Measurements from ENCODE around the gene MAPK8IP2. TPM values are rescaled to one million over a fixed set of nuclear protein-coding genes. Genes with fewer than 3 reads are reported as not detected.

The MAPK8IP2 gene
- total RNA-seq, 1 donor = 0.43 TPM

DNA sequence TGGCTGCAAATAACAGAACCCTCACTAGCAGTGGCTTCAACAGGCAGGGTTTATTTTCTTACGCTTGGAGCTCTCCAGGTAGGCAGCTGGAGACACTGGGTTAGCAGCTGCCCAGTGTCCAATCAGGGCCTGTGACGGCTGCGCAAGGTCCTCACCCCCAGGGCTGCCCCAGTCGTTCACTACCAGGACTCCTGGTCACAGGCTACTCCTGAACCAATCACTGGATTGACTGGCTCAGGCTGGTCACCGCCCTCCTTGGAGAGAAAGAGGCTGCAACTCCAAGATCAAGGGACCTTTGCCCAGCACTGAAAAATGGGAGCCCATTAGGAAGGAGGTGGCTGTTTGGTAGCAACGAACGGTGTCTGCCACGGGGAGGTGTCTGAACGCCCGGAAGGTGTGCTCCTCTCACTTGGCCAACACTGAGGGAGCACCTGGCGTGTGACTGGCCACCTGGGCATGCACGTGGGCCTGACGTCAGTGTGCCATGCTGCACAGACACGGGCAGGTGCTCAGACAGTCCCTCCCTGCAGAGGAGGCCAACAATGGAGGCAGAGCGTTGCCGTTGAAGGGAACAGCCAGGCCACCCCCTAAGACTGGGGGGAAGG is 22.2 kb downstream of the MAPK8IP2 start:
- no peak overlapping the region for H3K4me3 ChIP-seq (ENCODE audit: low read depth, low read length)
- TF ChIP-seq, protein P1, sequence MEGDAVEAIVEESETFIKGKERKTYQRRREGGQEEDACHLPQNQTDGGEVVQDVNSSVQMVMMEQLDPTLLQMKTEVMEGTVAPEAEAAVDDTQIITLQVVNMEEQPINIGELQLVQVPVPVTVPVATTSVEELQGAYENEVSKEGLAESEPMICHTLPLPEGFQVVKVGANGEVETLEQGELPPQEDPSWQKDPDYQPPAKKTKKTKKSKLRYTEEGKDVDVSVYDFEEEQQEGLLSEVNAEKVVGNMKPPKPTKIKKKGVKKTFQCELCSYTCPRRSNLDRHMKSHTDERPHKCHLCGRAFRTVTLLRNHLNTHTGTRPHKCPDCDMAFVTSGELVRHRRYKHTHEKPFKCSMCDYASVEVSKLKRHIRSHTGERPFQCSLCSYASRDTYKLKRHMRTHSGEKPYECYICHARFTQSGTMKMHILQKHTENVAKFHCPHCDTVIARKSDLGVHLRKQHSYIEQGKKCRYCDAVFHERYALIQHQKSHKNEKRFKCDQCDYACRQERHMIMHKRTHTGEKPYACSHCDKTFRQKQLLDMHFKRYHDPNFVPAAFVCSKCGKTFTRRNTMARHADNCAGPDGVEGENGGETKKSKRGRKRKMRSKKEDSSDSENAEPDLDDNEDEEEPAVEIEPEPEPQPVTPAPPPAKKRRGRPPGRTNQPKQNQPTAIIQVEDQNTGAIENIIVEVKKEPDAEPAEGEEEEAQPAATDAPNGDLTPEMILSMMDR (IDR thresholded peaks at IDR 0.05; ENCODE audit: insufficient read depth, low read depth, low read length) = no peak
- DNase-seq (ENCODE audit: low read depth) = no peak

DNA sequence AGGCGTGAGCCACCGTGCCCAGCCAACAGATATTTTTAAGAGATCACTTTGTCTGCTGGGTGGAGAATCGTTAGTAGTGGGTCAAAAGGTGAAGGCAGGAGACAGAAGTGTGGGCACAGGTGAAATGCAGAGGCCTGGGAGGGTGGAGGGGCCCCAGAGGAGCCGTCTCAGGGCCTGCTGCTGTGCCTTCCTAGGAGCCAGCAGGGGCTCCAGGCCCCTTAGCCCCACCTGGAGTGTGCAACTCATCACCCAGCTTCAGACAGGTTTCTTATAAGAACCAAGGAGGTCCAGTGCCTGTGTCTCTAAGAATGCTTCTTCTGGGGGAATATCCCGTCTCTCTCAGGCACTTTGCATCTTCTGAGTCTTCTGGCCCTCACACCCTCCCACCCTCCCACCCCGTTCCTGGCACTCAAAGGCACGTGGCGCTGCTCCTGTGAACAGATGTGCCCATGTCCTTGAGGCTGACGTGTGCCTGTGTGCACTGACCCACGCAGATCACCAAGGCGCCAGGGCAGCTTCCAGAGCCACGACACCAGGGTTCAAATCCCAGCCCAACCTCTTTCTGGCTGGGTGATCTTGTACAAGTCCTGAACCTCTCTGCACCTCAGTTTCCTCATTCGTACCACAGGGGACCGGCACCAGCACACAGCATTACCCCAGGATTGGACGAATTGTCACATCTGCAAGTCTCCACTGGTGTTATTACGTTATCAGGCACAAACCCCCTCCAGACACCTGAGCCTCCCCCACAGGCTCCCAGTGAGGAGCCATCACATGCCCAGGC is 23.9 kb downstream of the MAPK8IP2 start:
- no peak overlapping the region for H3K4me3 ChIP-seq (ENCODE audit: low read depth, low read length)
- no peak for DNase-seq (ENCODE audit: low read depth)
- TF ChIP-seq, protein P1 (IDR thresholded peaks at IDR 0.05; ENCODE audit: insufficient read depth, low read depth, low read length) = no peak

DNA sequence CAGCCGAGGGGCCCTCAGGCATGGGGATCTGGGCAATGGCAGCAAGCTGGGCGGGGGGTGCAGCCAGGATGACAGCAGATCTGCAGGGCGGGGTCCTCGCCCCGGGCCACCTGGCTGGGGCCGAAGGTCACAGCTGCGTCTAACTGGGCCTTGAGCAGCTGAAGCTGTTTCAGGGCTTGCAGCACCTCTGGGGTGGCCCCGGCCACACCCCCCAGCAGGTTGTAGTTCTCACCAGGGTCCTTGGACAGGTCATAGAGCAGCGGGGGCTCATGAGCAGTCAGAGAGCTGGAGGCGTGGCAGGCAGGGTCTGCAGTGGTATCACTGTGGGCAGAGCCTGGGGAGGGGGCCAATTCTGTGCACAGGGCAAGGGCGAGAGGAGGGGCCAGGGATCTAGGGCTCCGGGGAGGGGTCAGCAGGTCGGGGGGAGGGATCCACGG is 24.6 kb downstream of the MAPK8IP2 start:
- DNase-seq (ENCODE audit: low read depth) = no peak
- TF ChIP-seq, protein P1 (IDR thresholded peaks at IDR 0.05; ENCODE audit: insufficient read depth, low read depth, low read length) = no peak
- no peak overlapping the region for H3K4me3 ChIP-seq (ENCODE audit: low read depth, low read length)

DNA sequence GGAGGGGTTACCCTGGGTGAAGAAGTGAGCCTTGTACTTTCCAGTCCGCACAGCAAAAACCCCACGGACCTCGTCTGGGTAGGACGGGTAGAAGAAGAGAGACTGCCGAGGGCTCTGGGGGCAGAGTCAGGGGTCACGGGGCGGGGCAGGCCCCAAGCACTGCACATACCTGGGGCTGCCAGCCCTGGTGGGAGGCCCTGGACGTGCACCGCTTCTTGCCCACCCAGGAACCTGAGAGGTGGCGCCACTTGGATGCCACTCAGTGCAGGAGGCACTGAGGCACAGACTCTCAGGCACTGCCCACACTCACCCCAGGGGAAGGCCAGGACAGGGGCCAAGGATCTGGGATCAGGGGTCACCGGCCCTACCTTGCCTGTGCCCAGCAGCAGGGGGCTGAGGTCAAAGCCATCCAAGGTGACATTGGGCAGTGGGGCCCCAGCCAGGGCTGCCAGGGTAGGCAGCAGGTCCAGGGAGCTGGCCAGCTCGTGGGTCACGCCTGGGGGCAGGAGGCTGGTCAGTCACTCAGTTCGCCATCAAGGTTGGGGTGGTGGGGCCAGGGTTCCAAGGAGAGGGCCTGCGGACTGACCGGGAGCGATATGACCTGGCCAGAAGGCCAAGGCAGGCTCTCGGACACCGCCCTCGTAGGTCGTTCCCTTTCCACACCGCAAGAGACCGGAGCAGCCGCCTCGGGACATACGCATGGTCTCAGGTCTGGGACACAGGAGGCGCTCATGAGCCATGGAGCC is 25.1 kb downstream of the MAPK8IP2 start:
- TF ChIP-seq, protein P1 (IDR thresholded peaks at IDR 0.05; ENCODE audit: insufficient read depth, low read depth, low read length) = no peak
- DNase-seq (ENCODE audit: low read depth) = no peak
- no peak overlapping the region for H3K4me3 ChIP-seq (ENCODE audit: low read depth, low read length)

DNA sequence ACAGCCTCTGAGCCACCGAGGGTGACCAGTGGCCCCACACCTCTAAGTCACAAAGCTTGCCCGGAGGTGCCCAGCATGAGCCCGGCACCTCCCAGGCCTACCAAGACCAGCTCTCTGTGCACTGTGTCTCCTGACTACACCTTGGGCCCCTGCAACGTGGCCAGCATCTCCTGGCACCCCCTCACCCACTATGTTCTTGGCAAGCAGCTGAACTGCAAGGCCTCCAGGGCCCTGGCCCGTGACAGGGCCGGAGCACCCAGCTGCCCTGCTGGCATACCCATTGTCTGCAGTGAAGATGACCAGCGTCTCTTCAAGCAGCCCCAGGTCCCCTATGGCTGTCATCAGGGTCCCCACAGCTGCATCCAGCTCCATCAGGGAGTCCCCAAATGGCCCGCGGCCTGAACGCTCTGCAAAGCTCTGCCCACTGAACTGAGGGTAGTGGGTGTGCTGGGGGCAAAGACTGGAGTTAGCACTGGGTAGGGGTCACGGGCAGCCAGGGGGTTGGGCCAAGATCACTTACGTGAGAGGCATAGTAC is 25.8 kb downstream of the MAPK8IP2 start:
- H3K4me3 ChIP-seq (ENCODE audit: low read depth, low read length) = no peak overlapping the region
- TF ChIP-seq, protein P1 (IDR thresholded peaks at IDR 0.05; ENCODE audit: insufficient read depth, low read depth, low read length) = no peak
- no peak for DNase-seq (ENCODE audit: low read depth)

DNA sequence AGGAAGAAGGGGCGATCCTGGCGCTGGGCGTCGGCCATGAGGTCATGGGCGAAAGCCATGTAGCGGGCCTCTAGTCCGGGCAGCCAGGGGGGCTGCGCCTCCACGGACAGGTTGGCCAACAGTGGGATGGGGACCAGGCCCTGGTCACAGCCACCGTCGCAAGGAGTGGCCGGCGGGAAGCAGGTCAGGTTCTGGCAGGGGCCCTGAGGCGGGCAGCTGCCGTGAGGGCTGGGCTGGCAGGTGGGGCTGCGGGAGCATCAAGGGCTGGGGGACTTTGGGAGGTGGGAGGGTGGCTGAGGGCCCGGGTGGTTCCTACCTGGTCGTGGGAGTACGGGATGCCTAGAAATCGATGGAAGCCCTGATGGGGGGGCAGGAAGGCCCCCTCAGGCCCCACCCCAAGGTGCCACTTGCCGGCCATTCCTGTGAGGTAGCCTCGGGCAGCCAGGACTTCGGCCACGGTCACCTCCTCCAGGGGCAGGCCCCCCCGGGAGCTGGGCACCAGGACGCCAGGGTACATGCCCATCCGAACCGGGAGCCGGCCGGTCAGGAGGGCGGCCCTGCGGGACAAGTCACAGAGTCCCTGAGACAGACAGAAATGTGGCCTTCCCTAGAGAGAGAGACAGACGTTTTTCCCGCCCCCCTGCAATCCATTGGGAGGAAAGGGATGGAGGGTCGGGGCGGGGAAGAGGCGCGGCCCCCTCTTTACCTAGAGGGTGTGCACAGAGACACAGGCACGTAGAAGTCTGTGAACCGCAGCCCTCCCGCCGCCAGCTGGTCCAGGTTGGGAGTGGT is 26.5 kb downstream of the MAPK8IP2 start:
- peak overlapping the region; percentile 89 for H3K4me3 ChIP-seq (ENCODE audit: low read depth, low read length)
- TF ChIP-seq, protein P1 (IDR thresholded peaks at IDR 0.05; ENCODE audit: insufficient read depth, low read depth, low read length) = no peak
- DNase-seq (ENCODE audit: low read depth) = no peak
